ENCODE data around the gene CERT1.

Gene CERT1, protein sequence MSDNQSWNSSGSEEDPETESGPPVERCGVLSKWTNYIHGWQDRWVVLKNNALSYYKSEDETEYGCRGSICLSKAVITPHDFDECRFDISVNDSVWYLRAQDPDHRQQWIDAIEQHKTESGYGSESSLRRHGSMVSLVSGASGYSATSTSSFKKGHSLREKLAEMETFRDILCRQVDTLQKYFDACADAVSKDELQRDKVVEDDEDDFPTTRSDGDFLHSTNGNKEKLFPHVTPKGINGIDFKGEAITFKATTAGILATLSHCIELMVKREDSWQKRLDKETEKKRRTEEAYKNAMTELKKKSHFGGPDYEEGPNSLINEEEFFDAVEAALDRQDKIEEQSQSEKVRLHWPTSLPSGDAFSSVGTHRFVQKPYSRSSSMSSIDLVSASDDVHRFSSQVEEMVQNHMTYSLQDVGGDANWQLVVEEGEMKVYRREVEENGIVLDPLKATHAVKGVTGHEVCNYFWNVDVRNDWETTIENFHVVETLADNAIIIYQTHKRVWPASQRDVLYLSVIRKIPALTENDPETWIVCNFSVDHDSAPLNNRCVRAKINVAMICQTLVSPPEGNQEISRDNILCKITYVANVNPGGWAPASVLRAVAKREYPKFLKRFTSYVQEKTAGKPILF

DNA sequence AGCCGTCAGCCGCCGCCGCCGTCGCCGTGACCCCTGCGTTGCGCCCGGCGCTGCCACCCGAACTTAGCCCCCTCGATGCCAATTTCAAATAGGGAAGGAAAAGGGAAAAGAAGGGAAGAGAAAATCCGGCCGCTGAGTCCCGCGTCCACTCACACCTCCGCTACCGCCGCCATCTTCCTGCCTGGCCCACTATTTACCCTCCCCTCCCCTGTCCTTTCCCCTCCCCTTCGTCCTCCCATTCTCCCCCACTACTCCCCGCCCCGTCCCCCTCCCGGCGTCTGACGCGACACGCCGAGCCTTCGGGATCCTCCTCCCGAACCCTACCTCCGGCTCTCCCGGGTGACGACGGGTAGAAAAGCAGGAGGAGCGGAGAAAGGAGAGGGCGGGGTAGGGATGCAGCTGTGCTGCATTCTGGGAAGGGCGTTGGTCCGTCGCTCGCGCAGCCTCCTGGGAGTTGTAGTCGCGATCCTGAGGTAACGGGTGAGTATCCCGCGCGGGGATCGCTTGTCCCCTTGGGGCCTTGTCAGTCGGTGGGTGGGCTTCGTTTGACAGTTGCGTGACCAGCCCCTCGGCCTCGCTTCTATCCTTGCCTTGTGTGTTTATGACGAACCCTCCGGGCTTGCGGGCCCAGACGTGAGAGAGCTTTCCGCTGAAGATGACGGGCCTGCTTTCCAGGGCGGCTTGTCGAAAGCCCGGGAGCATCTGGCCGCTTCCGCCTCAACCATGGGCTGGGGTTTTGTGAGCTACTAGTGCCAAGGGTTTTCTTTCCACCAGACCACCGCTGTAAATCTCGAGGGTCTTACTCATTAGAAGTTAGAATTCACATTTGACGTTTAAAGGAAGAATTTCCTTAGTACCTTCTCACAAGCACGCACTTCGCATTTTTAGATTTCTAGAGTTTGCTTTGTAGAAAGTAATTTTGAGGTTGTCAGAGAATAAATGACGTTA is at the start of gene CERT1, which contains the start of gene POLK:
Gene CERT1, minus strand, starts transcription at position 195 of the 948 bp plus-strand sequence. CDS start 422 bp downstream, outside the sequence.
Gene POLK, plus strand, starts transcription at position 457 of the 948 bp plus-strand sequence.
- TF ChIP-seq CTCF (IDR thresholded peaks at IDR 0.05), result no peak

DNA sequence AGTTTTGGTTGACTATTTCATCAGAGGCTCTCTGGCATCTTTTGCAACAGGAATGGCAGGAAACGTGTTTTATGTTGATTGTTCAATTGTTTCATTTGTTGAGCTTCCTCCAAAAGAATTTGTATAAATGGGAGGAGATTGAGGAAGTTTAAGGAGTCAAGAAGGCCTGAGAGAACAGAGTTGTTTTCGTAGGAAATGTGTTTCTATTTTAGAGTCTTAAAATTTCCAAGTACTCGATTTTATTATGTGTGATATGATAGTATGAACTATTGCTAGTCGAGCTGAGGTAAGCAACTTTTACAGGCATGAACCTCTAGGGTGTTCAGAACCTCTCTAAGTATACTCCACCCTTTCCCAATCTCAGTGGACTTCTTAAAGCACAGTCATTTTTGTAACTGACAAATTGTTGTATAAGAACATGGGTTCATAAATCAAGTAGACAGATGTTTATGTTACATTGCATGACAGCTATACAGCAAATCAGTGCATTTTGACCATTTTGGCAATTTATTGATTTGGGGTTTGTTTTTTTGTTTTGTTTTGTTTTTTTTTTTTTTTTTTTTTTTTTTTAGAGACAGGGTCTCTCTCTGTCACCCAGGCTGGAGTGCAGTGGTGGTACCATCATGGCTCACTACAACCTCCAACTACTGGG is 47.7 kb upstream of the CERT1 start:
- no peak for TF ChIP-seq CTCF (IDR thresholded peaks at IDR 0.05)

DNA sequence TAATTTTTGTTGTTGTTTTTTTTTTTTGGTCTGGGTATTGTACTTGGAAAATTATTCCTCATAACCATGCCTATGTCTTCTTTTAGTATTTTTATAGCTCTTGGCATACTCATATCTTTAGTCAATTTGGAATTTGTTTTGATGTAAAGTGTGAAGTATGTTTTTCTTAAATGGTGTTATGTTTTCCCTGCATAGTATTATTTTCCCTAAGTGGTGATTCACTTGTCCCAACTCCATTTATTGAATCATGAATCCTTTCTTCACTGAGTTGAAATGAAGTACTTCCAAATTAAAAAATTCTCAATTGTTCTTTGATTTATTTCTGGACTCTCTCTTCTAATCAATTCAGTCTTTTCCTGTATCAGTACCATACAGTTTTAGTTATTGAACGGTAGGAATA is 46.8 kb upstream of the CERT1 start:
- TF ChIP-seq CTCF (IDR thresholded peaks at IDR 0.05), result no peak

- no peak for TF ChIP-seq CTCF (IDR thresholded peaks at IDR 0.05)
Observed at GRCh38 chr5:75553358-75553757, 41.9 kb upstream of the CERT1 start.

DNA sequence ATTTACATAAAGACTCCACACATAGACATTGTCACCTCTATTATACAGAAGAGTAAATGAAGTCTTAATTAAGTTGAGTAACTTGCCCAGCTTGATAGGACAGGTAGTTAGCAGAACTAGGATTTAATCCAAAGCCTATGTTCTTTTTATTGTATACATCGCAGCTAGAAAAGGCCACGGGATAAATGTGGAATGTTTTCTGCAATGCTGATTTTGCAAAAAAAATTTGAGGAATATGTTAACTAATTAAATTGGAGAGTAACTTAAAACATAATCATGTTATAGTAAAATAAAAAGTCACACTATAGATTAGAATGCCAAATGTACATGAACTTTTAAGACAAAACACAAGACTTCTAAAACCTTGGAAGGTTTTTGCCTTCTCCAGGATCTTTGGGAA is 41.3 kb upstream of the CERT1 start:
- TF ChIP-seq CTCF (IDR thresholded peaks at IDR 0.05), result no peak

GRCh38 chr5:75551471-75551870 is 40.0 kb upstream of the CERT1 start:
- no peak for TF ChIP-seq CTCF (IDR thresholded peaks at IDR 0.05)

DNA sequence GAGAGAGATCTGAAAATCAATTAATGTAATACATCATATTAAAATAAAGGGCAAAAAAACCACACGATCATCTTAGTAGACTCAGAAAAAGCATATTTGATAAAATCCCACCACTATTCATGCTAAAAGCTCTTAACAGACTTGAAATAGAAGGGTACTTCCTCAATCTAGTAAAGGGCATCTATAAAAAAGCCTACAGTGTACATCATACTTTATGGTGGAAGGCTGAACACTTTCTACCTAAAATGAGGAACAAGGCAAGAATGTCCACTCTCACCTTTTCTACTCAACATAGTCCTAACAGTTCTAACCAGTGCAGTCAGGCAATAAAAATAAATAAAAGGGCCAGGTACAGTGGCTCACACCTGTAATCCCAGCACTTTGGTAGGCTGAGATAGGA is 39.2 kb upstream of the CERT1 start:
- no peak for TF ChIP-seq CTCF (IDR thresholded peaks at IDR 0.05)

All from LNCAP (cell line).